Inferior parietal cortex (tissue), 1 donor: ENCODE results near the gene TSPAN14.
"Not testable (repeated sequence)": the region's sequence is repeated elsewhere in the genome, so short reads cannot be mapped to it uniquely, and the experiment has no call there.

Source experiments
- DNase-seq: peaks from one replicate; pipeline ENCODE4 v3.0.0-alpha.2; 2016; ENCODE audit errors: extremely low spot score

Gene TSPAN14

DNA sequence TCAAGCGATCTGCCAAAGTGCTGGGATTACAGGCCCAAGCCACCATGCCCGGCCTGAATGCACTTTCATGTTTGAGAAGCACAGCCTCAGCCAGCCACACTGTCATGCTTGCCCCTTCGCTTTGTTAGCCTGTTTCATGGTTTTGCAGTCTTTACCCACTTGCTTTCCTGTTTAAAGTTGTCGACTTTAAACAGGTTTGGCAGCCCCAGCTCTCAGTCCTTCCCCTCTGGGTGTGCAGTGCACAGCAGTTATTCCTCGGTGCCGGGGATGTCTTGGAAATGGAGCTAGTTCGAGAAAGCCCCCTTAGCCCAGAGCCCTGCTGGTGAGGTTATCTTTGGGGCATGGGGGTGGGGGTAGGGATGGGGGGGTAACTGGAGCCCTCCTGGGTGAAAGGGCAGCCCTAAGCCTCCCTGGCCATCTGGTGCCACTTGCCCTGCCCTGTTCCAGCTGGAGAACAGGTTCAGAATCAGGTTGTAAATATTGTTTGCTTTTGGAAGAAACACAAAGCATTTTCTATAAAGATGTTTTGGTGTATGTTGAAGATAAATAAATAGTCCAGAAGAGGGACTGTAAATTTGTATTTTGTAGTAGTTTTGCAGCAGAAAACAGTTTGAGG lies 14.8 kb downstream of the TSPAN14 start:
- no peak for DNase-seq

GRCh38 chr10:80470266-80470665 lies 16.2 kb downstream of the TSPAN14 start:
- DNase-seq: no peak

DNA sequence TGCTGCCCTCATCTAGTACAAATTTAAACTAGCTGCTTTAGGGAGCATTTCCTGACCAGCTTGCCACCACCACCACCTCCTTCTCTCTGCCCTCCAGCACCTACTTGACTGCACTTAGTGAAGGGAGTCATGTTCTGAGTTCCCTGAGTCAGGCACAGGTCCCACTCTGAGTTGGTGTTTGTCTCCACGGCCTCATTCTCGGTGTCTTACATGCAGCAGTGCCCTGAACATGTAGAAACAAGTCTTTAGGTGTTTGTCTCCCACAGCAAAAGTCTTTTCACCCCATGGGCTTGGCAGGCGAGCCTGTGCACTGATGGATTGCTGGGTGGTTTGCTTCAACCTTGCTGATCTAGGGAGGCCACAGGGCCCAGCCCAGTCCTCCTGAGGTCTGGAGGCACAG lies 16.9 kb downstream of the TSPAN14 start:
- DNase-seq: no peak

- no peak for DNase-seq
Measured at GRCh38 chr10:80471715-80472233, 17.7 kb downstream of the TSPAN14 start.

GRCh38 chr10:80472234-80473095 lies 18.4 kb downstream of the TSPAN14 start:
- DNase-seq: no peak

- no peak for DNase-seq
Measured at GRCh38 chr10:80473096-80473657, 19.1 kb downstream of the TSPAN14 start.

DNA sequence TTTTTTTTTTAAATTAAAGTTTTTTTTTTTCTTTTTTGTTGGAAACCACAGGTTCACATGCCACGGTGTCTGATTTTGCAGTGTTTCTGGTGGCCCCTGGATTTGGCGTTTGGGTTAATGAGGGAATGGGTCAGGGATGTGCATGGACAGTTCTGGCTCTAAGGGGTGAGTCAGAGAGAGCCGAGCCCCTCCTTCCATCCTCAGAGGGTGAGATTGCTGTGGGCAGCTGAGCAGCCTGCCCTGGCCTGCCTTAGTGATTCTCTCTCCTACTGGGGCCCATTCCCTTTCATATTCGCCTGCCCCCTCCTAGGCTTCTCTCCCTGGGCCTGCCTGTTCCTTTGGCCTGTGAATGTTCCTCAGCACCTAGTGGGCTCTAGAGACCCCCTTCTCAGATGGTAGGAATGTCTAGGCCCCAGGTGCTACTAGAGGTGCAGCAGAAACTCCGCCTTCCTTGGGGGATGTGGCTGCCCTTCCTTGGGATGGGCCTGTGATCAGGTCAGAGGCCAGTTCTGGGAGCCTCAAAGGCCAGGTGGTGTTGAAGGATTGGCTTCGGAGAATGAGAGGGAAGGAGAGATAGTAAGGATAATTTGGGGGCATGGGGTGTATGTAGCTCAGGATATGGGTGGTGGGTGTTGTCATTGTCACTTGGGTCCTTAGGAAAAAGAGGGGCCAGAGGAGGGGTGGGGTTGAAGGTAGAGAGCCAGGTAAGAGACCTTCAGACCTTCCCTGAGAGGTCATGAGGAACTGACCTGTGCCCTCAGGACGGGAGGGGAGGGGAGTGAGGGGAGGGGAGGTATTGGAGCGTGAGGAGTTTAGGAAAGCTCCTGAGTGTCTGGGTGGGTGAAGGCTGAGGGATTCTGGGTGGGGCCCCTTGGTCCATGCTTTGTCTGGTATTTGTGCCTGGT lies 19.8 kb downstream of the TSPAN14 start:
- DNase-seq: no peak

- DNase-seq: no peak
Measured at GRCh38 chr10:80474597-80474910, 20.4 kb downstream of the TSPAN14 start.

- no peak for DNase-seq
Measured at GRCh38 chr10:80474941-80475340, 20.8 kb downstream of the TSPAN14 start.

DNA sequence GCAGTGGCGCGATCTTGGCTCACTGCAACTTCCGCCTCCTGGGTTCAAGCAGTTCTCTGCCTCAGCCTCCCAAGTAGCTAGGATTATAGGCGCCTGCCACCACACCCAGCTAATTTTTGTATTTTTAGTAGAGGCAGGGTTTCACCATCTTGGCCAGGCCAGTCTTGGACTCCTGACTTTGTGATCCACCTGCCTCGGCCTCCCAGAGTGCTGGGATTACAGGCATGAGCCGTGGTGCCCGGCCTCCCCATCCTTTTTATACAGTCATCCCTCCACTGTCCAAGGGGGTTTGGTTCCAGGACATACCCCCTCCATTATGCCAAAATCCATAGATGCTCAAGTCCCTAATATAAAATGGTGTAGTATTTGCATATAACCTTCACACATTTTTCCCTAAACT lies 21.5 kb downstream of the TSPAN14 start:
- not testable (repeated sequence) for DNase-seq

DNA sequence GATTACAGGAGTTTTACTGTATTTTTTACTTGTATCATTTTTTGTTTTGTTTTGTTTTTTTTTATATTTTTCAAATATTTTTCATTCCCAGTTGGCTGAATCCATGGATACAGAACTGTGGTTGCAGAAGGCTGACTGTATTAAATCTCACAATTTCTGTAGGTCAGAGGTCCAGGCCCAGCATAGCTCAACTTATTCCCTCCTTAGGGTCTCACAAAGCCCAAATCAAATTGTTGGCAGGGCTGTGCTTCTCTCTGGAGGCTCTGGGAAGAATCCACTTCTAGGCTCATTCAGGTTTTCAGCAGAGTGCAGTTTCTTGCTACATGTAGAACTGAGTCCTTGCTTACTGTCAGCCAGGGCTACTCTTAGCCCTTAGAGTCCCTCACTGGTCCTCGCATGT lies 22.6 kb downstream of the TSPAN14 start:
- DNase-seq: no peak

- no peak for DNase-seq
Measured at GRCh38 chr10:80477813-80478212, 23.7 kb downstream of the TSPAN14 start.

DNA sequence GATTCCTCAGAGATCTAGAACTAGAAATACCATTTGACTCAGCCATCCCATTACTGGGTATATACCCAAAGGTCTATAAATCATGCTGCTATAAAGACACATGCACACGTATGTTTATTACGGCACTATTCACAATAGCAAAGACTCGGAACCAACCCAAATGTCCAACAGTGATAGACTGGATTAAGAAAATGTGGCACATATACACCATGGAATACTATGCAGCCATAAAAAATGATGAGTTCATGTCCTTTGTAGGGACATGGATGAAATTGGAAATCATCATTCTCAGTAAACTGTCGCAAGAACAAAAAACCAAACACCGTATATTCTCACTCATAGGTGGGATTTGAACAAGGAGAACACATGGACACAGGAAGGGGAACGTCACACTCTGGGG lies 26.3 kb downstream of the TSPAN14 start:
- DNase-seq: not testable (repeated sequence)

GRCh38 chr10:80480852-80481251 lies 26.7 kb downstream of the TSPAN14 start:
- no peak for DNase-seq

DNA sequence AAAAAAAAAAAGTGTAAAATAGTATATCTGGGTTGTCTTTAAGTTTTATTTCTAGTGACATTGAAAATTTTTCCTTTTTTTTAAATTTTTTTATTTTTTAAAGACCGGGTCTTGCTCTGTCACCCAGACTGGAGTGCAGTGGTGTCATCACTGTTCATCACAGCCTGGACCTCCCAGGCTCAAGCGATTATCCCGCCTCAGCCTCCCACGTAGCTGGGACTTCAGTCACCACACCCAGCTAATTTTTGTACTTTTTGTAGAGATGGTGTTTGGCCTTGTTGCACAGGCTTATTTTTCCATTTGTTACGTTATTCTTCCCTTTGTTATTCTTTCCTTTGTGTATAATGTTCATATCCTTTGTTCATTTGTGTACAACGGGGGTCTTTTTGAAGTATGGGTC lies 30.1 kb downstream of the TSPAN14 start:
- no peak for DNase-seq

DNA sequence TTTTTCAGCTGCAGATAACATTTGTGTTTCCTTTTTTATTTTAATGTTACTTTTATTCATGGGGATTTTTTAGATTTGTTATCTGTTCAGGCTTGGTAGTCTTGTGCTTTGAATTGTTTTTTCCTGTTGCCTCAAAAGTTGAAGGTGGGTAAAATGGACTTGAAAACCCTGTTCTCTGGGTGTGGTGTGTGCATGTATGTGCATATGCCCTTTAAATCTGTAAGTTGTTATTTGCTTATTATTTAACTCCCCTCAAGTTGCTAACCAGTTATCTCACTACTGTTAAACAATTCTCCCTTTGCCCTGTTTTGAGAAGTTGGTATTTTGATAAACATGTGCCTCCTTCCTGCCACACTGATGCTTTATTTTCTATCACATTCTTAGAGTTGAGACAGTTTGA lies 30.6 kb downstream of the TSPAN14 start:
- DNase-seq: no peak

GRCh38 chr10:80485076-80485945 lies 31.2 kb downstream of the TSPAN14 start:
- DNase-seq: no peak

DNA sequence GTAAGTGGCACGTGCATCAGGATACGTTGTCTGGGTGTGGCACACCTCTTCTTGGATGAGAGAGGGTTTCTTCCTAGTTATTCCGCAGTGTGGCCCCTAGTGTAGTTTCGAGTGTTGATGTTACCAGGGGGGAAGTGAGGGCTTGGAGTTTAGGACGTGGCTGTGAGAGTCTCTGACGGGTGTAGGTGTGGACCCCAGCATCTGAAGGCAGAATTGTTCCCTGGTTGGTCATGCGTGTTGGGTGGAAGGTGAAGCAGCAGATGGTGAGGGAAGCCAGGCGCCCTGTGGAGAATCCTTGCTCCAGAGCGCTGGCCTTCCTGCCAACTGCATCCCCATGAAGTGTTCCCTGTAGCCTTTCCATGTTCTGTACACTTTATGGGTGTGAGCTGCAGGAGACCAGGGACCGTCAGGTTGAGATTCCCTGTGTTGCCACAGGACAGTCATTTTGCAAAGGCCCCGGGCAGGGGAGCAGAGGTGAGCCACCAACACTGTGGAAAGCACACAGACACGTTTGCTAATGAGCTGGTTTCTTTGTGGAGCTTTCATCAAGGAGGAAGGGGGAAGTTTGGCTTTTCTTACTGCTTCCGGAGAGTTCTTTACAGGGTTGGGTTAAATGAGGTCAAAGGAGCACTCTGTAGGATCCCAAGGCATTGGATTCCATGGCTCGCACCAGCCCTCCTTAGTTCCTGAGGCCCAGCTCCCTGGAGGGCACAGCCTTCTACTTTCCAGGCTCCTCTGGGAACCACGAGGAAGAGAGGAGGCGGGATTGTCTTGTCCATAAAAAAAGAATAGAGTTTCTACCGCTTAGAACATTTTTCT lies 32.0 kb downstream of the TSPAN14 start:
- no peak for DNase-seq

- no peak for DNase-seq
Measured at GRCh38 chr10:80486785-80487420, 32.8 kb downstream of the TSPAN14 start.

DNA sequence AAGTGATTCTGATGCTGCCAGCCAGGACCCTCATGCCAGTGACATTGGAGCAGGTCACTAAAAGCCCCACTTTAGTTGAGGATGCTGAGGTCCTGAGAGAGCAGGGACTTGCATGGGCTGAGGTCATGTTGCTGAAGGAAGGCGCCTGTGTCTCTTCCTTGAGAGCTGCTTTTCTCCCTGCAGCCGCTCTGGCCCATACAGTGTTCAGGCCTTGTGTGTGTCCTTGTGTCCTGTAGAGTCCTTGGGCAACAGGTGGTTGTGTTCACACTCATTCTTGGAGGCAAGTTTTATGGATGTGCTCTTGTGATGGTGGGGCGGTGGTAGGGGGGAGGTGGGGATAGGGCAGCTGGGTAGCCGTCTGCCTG lies 33.3 kb downstream of the TSPAN14 start:
- DNase-seq: no peak
